Ascending aorta (tissue), 2 donors: ENCODE data around the gene ADAMTS16. TPM values are rescaled to one million over a fixed set of nuclear protein-coding genes. Genes with fewer than 3 reads are reported as not detected.

Experiments used
- DNase-seq, 2 donors: peaks; one replicate each; pipeline ENCODE4 v3.0.0-alpha.2; 2019; ENCODE audit warnings: low spot score in 2 of 2
- H3K27ac ChIP-seq, 2 donors: fragments of 200-600 bp; sonication (generic); one replicate each; pipeline ENCODE4 v1.5.1; 2016 to 2017; ENCODE audit warnings: mild to moderate bottlenecking in 1 of 2
- H3K27me3 ChIP-seq: fragments of 200-600 bp; sonication (generic); one replicate; pipeline ENCODE4 v1.5.1; 2017
- H3K36me3 ChIP-seq, 2 donors: fragments of 200-600 bp; sonication (generic); one replicate each; pipeline ENCODE4 v1.5.1; 2016
- H3K4me1 ChIP-seq, 2 donors: fragments of 200-600 bp; sonication (generic); one replicate each; pipeline ENCODE4 v1.5.1; 2016 to 2017; ENCODE audit warnings: mild to moderate bottlenecking in 1 of 2
- H3K4me3 ChIP-seq, 2 donors: fragments of 200-600 bp; sonication (generic); one replicate each; pipeline ENCODE4 v1.5.1; 2016 to 2017; ENCODE audit warnings: mild to moderate bottlenecking in 1 of 2
- H3K9me3 ChIP-seq, 2 donors: fragments of 200-600 bp; sonication (generic); one replicate each; pipeline ENCODE4 v1.5.1; 2016
- CTCF ChIP-seq, 3 experiments: fragments of 200-600 bp in 2 of 3; fragments of 450-650 bp in 1 of 3; sonication (generic) in 2 of 3; IDR thresholded peaks; one replicate each; pipeline ENCODE4 v1.5.1; 2016 to 2019; ENCODE audit warnings: antibody characterized with exemption in 3 of 3, mild to moderate bottlenecking in 1 of 3, moderate library complexity in 1 of 3
- intact Hi-C: fragments of 100-400 bp; cut with DNase I; formaldehyde crosslinking; loops from one replicate; pipeline ENCODE4 v1.15.1; 2023
- total RNA-seq: library from RNA; depleted of rRNA; stranded (reverse); fragments of >200 nt; gene quantifications from one replicate; pipeline ENCODE4 v1.1.0, GENCODE V29; 2016

Gene ADAMTS16
- total RNA-seq, 1 donor from 2014 or later, result 1.6 TPM

DNA sequence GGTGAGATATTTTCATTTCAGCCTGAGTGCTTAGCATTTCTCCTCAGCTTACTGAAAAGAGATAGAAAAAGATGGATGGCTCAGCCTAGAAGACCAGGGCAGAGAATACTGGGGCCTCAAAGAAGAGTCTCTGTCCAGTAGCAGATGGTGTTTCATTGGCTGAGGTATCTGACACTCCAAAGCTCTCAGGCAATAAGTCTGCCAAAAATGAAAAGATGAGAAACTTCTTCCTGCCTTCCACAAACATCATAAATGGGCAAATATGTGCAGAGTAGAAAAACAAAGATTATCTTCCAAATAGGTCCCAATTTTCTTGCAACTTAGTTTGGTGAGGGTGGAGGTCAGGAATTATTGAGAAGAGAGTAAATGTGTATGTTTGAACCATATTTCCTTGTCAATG is 195.0 kb downstream of the ADAMTS16 start:
- Histone ChIP-seq H3K27me3 (no peaks in the 10 kb centered on the region), H3K4me1 (no peaks in the 10 kb centered on the region), H3K36me3 (no peaks in the 10 kb centered on the region), H3K4me3 (no peak overlapping the region), H3K27ac (no peak overlapping the region), H3K9me3 (no peaks in the 10 kb centered on the region)
- no peak for DNase-seq
- no peak for TF ChIP-seq CTCF (IDR thresholded peaks at IDR 0.05)
- intact Hi-C loops, result no loop called here

GRCh38 chr5:5335700-5336264 is 195.7 kb downstream of the ADAMTS16 start:
- no peaks in the 10 kb centered on the region for H3K36me3 ChIP-seq
- no peaks in the 10 kb centered on the region for H3K9me3 ChIP-seq
- intact Hi-C loops, result no loop called here
- TF ChIP-seq CTCF (IDR thresholded peaks at IDR 0.05), result no peak
- no peak overlapping the region for H3K27ac ChIP-seq
- no peaks in the 10 kb centered on the region for H3K27me3 ChIP-seq
- H3K4me3 ChIP-seq, result no peak overlapping the region
- H3K4me1 ChIP-seq, result no peaks in the 10 kb centered on the region
- no peak for DNase-seq

- intact Hi-C loops, result no loop called here
- DNase-seq, result no peak
- Histone ChIP-seq H3K9me3 (no peaks in the 10 kb centered on the region), H3K27me3 (no peaks in the 10 kb centered on the region), H3K27ac (no peak overlapping the region), H3K4me1 (no peaks in the 10 kb centered on the region), H3K4me3 (no peak overlapping the region), H3K36me3 (no peaks in the 10 kb centered on the region)
- TF ChIP-seq CTCF (IDR thresholded peaks at IDR 0.05), result no peak
Measured at GRCh38 chr5:5339257-5339656, 199.1 kb downstream of the ADAMTS16 start.

GRCh38 chr5:5340206-5340729 is 200.1 kb downstream of the ADAMTS16 start:
- intact Hi-C loops, result no loop called here

GRCh38 chr5:5341531-5342292 is 201.6 kb downstream of the ADAMTS16 start:
- no peaks in the 10 kb centered on the region for H3K4me1 ChIP-seq
- no peak overlapping the region for H3K4me3 ChIP-seq
- no peak for TF ChIP-seq CTCF (IDR thresholded peaks at IDR 0.05)
- no peaks in the 10 kb centered on the region for H3K9me3 ChIP-seq
- no peaks in the 10 kb centered on the region for H3K27me3 ChIP-seq
- intact Hi-C loops, result no loop called here
- DNase-seq, result no peak
- no peaks in the 10 kb centered on the region for H3K36me3 ChIP-seq
- no peak overlapping the region for H3K27ac ChIP-seq

More at GRCh38 chr5:5340206-5340729, 200.1 kb downstream of the ADAMTS16 start:
- peak overlapping the region; percentile 25 to 51 for H3K27ac ChIP-seq
- H3K4me3 ChIP-seq, result peak overlapping the region in 1 of 2 donors; percentile 9
- no peaks in the 10 kb centered on the region for H3K27me3 ChIP-seq
- no peaks in the 10 kb centered on the region for H3K9me3 ChIP-seq
- H3K4me1 ChIP-seq, result no peaks in the 10 kb centered on the region
- TF ChIP-seq CTCF (IDR thresholded peaks at IDR 0.05), result peak in 2 of 3 experiments; percentile 32 to 46
- DNase-seq, result peak in 1 of 2 donors; percentile 84
- no peaks in the 10 kb centered on the region for H3K36me3 ChIP-seq
